MM.1S (cell line): Measurements from ENCODE around the gene SDC1.

Experiments used
- EZH2 ChIP-seq: fragments of 300-600 bp; sonication (generic); optimal IDR thresholded peaks from 2 replicates; pipeline ENCODE3; 2017; ENCODE audit warnings: low read depth, mild to moderate bottlenecking, antibody characterized with exemption, low read length, mixed read lengths
- EZH2phosphoT487 ChIP-seq: fragments of 300-600 bp; sonication (generic); IDR thresholded peaks from 2 replicates; pipeline ENCODE4 v1.6.1; 2018; ENCODE audit warnings: antibody characterized with exemption, low read length
- TF ChIP-seq, protein P1 (sequence below): fragments of 300-600 bp; sonication (generic); IDR thresholded peaks from 2 replicates; pipeline ENCODE4 v1.5.1; 2016; ENCODE audit warnings: antibody characterized with exemption, low read length, mixed read lengths

DNA sequence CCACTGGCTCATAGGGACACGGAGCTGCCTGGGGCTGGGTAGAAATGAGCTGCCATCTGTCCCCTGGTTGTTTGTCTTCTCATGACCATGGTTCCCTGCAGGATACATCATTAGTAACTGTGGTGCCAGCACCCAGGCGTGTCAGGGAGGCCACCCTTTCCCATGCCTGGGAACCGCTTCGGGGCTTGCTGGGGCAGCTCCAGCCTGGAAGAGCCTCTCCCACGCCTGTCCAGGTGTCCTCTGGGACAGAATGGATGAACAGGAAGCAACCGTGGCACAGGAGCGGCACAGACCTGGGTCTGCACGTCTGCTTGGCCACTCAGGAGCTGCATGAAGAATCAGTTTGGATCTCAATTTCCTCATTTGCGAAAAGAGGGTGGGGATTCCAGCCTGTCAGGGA, 34.8 kb downstream of the SDC1 start:
- TF ChIP-seq, protein P1, sequence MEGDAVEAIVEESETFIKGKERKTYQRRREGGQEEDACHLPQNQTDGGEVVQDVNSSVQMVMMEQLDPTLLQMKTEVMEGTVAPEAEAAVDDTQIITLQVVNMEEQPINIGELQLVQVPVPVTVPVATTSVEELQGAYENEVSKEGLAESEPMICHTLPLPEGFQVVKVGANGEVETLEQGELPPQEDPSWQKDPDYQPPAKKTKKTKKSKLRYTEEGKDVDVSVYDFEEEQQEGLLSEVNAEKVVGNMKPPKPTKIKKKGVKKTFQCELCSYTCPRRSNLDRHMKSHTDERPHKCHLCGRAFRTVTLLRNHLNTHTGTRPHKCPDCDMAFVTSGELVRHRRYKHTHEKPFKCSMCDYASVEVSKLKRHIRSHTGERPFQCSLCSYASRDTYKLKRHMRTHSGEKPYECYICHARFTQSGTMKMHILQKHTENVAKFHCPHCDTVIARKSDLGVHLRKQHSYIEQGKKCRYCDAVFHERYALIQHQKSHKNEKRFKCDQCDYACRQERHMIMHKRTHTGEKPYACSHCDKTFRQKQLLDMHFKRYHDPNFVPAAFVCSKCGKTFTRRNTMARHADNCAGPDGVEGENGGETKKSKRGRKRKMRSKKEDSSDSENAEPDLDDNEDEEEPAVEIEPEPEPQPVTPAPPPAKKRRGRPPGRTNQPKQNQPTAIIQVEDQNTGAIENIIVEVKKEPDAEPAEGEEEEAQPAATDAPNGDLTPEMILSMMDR = no peak
- TF ChIP-seq EZH2 (no peak), EZH2phosphoT487 (no peak)
